LNCaP clone FGC (cell line): ENCODE data around the gene GALNTL6.
"Not testable (repeated sequence)": the region's sequence is repeated elsewhere in the genome, so short reads cannot be mapped to it uniquely, and the experiment has no call there.

ENCODE experiments used
- DNase-seq: peaks from one replicate; pipeline ENCODE4 v3.0.0-alpha.2; 2011; ENCODE audit warnings: low read depth
- H3K4me3 ChIP-seq: 2 replicates; pipeline ENCODE4 v1.5.1; 2011; ENCODE audit warnings: mild to moderate bottlenecking, low read depth, low read length, control low read depth
- TF ChIP-seq, protein P1 (sequence below): IDR thresholded peaks from 2 replicates; pipeline ENCODE4 v1.5.1; 2012; ENCODE audit warnings: mild to moderate bottlenecking; ENCODE audit not compliant: control insufficient read depth, insufficient read depth; ENCODE audit errors: extremely low read depth

Gene GALNTL6

DNA sequence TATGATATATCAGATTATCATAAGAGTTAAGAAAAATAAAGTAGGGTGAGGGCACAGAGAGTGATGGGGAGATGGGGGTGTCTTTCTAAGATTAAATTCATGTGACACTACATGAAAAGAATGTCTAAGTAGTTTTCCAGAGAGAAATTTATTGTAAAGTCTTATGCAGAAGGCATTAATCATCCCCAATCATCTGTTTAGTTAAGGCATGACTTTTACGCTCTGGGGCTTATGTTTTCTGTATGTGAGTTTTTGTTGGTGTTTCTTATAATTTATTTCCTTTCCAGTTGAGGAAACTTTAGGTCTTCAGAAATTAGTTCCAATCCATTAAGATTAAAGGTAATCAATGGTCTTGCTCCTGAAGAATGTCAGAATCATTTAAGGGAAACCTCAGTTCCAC, 972.4 kb downstream of the GALNTL6 start:
- no peak for DNase-seq
- TF ChIP-seq, protein P1, sequence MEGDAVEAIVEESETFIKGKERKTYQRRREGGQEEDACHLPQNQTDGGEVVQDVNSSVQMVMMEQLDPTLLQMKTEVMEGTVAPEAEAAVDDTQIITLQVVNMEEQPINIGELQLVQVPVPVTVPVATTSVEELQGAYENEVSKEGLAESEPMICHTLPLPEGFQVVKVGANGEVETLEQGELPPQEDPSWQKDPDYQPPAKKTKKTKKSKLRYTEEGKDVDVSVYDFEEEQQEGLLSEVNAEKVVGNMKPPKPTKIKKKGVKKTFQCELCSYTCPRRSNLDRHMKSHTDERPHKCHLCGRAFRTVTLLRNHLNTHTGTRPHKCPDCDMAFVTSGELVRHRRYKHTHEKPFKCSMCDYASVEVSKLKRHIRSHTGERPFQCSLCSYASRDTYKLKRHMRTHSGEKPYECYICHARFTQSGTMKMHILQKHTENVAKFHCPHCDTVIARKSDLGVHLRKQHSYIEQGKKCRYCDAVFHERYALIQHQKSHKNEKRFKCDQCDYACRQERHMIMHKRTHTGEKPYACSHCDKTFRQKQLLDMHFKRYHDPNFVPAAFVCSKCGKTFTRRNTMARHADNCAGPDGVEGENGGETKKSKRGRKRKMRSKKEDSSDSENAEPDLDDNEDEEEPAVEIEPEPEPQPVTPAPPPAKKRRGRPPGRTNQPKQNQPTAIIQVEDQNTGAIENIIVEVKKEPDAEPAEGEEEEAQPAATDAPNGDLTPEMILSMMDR, result no peak
- H3K4me3 ChIP-seq, result no peak overlapping the region

DNA sequence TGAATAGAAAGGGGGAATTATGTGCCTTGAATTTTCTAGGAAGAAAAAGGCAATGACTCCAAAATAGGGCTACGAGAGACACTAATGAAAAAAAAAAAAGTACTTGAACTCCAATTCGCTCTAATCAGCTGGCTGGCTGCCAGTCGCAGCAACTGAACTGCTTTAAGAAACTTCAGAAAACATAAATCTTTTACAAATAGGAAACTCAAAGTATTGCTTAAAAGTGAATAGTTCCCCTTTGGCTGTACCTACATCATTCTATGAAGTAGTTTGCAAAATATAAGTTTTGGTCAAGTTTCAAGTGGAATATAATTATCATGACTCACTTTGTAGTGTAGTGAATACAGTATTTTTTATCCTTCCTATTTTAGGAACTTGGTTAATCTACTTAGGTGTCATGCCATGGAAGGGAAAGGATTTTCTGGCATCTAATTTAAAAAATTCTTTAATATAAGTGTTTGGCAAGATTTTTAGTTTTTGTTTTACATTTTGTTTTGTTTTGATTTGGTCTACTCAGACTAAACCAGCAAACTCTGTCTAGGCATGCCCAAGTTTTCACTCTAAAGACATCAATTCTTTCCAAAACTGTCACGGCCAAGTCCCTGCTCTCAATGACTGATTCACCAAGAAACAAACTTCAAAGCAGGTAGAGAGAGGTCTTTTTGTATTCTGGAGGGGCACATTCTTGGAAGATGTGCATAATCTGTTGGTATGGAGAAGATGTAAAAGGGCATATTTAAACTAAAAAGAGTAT, 973.0 kb downstream of the GALNTL6 start:
- no peak overlapping the region for H3K4me3 ChIP-seq
- TF ChIP-seq, protein P1, result no peak
- no peak for DNase-seq

DNA sequence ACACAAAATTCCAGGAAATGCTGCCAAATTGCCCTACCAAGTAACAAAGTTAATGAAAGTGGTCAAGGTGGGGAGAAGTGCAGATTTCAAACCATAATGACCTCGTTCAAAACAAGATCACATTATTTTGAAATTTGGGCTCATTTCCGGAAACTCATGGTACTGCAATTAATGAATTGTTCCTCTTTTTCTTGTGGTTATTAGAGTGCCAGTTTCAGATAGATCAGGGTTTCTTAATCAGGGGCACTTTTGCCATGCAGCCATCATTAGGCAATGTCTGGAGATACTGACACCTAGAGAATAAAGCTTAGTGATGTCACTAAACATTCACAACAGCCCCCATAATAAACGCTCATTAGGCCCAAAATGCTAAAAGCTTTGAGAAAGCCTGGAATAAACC, 973.9 kb downstream of the GALNTL6 start:
- no peak for DNase-seq
- TF ChIP-seq, protein P1, result no peak
- no peak overlapping the region for H3K4me3 ChIP-seq

DNA sequence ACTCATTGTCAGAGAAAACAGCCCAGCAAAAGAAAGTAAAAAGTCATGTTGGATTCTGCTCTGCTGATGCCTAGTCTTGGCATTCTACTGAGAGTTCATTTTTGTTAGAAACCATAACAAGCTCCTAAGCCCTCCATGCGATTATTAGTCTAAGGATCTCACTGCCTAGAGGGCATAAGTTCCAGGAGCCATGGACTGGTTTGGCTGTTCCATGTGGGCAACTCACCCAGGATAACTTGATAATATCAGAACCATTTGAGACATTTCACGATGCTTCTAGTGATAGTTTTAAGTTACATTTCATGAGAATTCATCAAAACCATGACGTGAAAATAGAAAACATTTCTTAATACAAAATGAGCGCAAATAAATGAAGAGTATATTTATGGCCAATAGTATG, 978.6 kb downstream of the GALNTL6 start:
- no peak for DNase-seq
- TF ChIP-seq, protein P1, result no peak
- H3K4me3 ChIP-seq, result no peak overlapping the region

DNA sequence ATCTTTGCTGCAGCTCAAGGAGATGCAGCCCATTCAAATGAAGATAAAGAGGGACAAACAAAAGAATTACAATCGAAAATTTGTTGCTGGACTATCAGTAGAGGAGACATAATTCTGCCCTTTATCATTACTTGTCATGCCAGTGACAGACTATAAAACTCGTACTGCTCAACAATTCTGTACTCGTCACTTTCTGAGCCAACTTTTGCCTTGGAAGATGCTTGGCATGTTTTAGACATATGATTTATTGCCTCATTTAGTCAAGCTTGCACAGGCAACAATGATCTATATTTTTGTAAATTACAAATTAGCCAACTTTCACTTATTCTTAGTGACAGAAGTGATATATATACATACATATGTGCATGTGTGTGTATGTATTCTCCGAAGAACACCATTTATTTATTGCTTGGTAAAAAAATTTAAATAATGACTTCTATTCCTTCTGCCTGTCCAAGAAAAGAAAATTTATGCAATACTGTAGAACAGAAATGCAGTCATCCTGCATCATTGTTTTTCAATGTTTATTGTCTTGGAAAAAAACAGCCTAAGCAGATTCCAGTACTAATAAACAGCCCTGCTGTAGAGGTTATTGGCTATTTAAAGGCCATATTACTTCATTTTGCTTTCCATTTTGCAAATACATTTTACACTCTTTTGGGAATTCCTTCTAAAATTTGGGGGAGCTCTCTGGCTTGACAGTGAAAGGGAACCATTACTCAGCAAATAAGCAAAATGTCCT, 980.5 kb downstream of the GALNTL6 start:
- no peak for DNase-seq
- TF ChIP-seq, protein P1, result no peak
- H3K4me3 ChIP-seq, result no peak overlapping the region

DNA sequence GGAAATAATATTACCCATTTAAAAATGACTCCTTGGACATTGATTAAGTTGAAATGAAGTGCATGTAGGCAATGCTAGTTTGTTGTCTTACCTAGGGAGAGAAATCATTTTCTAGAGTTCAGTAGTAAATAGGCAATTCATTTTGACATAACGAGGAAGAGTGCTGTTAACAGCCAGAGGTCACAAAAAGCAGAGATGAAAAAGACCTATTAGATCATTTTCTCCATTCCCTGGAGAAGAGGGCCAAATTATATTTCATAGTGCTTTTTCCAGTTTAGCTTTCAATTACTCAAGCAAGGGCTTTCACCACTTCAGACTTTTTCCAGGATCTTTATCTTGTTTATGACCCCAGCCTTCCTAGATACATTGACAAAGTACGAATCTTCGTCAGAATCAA, 981.1 kb downstream of the GALNTL6 start:
- DNase-seq, result no peak
- TF ChIP-seq, protein P1, result no peak
- no peak overlapping the region for H3K4me3 ChIP-seq

DNA sequence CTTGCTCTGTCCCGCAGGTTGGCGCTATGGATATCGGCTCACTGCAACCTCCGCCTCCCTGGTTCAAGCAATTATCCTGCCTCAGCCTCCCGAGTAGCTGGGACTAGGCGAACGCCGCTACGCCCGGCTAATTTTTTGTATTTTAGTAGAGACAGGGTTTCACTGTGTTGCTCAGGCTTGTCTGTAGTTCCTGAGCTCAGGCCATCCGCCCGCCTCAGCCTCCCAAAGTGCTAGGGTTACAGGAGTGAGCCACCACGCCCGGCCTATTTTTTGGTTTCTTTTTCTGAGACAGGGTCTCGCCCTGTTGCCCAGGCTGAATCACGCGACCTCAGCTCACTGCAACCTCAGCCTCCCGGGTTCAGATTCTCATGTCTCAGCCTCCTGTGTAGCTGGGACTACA, 984.1 kb downstream of the GALNTL6 start:
- H3K4me3 ChIP-seq, result not testable (repeated sequence)

More for the DNA sequence above, 984.1 kb downstream of the GALNTL6 start:
- not testable (repeated sequence) for DNase-seq
